Inflammatory macrophage (primary cell): ENCODE data around the gene WDR74.

Source experiments
- DNase-seq, 2 donors: peaks; one replicate each; pipeline ENCODE4 v3.0.0-alpha.2; 2020 to 2022

Gene WDR74

DNA sequence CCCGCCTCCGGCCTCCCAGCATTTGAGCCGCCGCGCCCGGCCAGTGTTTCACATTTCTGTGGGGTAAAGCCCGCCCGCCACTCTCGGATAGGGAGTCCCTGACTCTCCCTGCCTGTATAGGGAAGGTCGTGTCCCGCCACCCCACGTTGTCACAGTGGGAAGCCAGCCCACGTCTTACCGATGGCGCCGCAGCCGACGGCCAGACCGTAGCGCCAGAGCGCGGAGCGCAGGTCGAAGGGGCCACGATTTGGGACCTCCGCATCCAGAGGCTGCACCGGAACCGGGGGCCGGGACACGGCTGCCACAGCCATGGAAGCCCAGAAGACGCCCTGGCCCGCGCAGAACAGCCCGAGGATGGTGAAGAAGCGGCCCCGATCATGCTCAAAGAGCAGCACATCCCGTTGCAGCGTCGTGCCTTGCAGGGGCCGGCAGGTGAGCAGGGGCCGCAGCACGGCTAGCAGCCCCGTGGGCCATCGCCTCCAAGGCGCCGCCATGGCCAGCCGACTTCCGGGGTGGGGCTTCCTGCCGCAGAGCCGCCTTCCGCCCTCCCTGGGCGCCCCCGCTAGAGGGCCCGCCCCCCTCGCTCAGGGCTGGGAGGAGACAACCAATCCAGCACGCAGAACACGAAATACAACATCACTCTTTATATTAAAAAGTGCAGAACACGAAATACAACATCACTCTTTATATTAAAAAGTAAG, 47.7 kb downstream of the WDR74 start, which contains the start of gene TMEM223:
TMEM223 (minus strand) TSS at position 506 of the 701 bp plus-strand sequence; CDS start at position 494, 12 bp downstream.
- peak; percentile 77 to 86 for DNase-seq

- no peak for DNase-seq
Measured at GRCh38 chr11:62789576-62789975, 49.8 kb downstream of the WDR74 start.

DNA sequence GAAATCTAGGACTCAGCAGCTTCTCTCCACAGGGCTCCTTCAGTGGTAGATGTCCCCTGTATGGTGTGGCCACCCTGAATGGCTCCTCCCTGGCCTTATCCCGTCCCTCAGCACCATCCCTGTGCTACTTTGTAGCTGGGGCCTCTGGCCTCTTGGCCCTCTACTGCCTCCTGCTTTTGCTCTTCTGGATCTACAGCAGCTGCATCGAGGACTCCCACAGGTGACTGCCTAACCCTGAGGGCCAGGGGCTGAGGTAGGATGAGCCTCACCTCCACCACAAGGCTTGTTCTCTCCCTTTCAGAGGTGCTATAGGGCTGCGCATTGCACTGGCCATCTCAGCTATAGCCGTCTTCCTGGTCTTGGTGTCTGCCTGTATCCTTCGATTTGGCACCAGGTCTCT, 50.4 kb downstream of the WDR74 start:
- DNase-seq, result no peak

- peak; percentile 99 to 100 for DNase-seq
Measured at GRCh38 chr11:62787005-62787759, 52.2 kb downstream of the WDR74 start, which contains the start of gene TMEM179B. Gene TMEM179B, plus strand, starts transcription at chr11:62787402. Its CDS starts 30 bp downstream, at chr11:62787432.

GRCh38 chr11:62786318-62787004, 52.9 kb downstream of the WDR74 start:
- peak; percentile 89 to 91 for DNase-seq
